IMR-90 (cell line): ENCODE data around the gene CRISPLD2. TPM values are rescaled to one million over a fixed set of nuclear protein-coding genes. Genes with fewer than 3 reads are reported as not detected.

Experiments
- ATAC-seq: fragments of 200-7000 bp; cut with Tn5 transposase; 2 replicates; pipeline ENCODE4 v1.9.1; 2020; ENCODE audit warnings: low read depth, mild to moderate bottlenecking, moderate library complexity
- BruUV-seq: library from RNA; stranded (reverse); fragments of 400-500 nt; replicated peaks from 2 replicates; lab custom pipeline; 2021; lab: Mats Ljungman, UMichigan
- CTCF ChIA-PET: fragments of 300-600 bp; formaldehyde crosslinking; extraction: SDS; loops from one replicate; lab custom pipeline; 2021; ENCODE audit warnings: antibody characterized with exemption; lab: Yijun Ruan, JAX
- POLR2A ChIA-PET: fragments of 300-600 bp; sonication (Branson Sonifier 250); formaldehyde crosslinking; loops from one replicate; lab custom pipeline; 2022; ENCODE audit warnings: antibody characterized with exemption; ENCODE audit not compliant: unreplicated experiment; lab: Charles Lee
- DNase-seq: peaks from one replicate; pipeline ENCODE4 v3.0.0; 2013
- H2AFZ ChIP-seq: replicated peaks from 2 replicates; pipeline ENCODE3; 2013; ENCODE audit warnings: low read length, mild to moderate bottlenecking; ENCODE audit not compliant: poor library complexity
- H2AK5ac ChIP-seq: 2 replicates; pipeline ENCODE4 v1.6.1; 2013; ENCODE audit warnings: low read depth, low read length, inconsistent platforms
- H2AK9ac ChIP-seq: replicated peaks from 2 replicates; pipeline ENCODE3; 2013; ENCODE audit warnings: mild to moderate bottlenecking, low read depth, low read length, moderate library complexity; ENCODE audit not compliant: poor library complexity
- H2BK120ac ChIP-seq: 2 replicates; pipeline ENCODE4 v1.6.1; 2013; ENCODE audit warnings: low read depth, low read length, inconsistent platforms
- H2BK15ac ChIP-seq: 3 replicates; pipeline ENCODE4 v1.6.1; 2013; ENCODE audit warnings: low read depth, low read length, inconsistent platforms
- H2BK20ac ChIP-seq: 2 replicates; pipeline ENCODE4 v1.6.1; 2013; ENCODE audit warnings: low read depth, mild to moderate bottlenecking, inconsistent platforms, low read length, moderate library complexity
- H2BK5ac ChIP-seq: 2 replicates; pipeline ENCODE4 v1.6.1; 2013; ENCODE audit warnings: mild to moderate bottlenecking, low read depth, low read length, inconsistent platforms; ENCODE audit not compliant: poor library complexity, severe bottlenecking
- H3K14ac ChIP-seq: replicated peaks from 2 replicates; pipeline ENCODE4 v1.6.1; 2013; ENCODE audit warnings: low read depth, low read length, inconsistent platforms
- H3K18ac ChIP-seq: 2 replicates; pipeline ENCODE4 v1.6.1; 2013; ENCODE audit warnings: low read depth, low read length, control low read depth
- H3K23ac ChIP-seq: 2 replicates; pipeline ENCODE4 v1.6.1; 2013; ENCODE audit warnings: low read depth, low read length, inconsistent platforms
- H3K27ac ChIP-seq: 2 replicates; pipeline ENCODE4 v1.5.1; 2013; ENCODE audit warnings: mild to moderate bottlenecking, control low read depth, low read length; ENCODE audit not compliant: insufficient read depth
- H3K27me3 ChIP-seq: 2 replicates; pipeline ENCODE4 v1.6.1; 2013; ENCODE audit warnings: low read length; ENCODE audit not compliant: control insufficient read depth, insufficient read depth
- H3K36me3 ChIP-seq: 2 replicates; pipeline ENCODE4 v1.6.1; 2013; ENCODE audit warnings: low read length, mixed read lengths; ENCODE audit not compliant: control insufficient read depth, insufficient read depth
- H3K4ac ChIP-seq: 2 replicates; pipeline ENCODE4 v1.6.1; 2013; ENCODE audit warnings: low read depth, low read length, inconsistent platforms
- H3K4me1 ChIP-seq: 2 replicates; pipeline ENCODE4 v1.6.1; 2013; ENCODE audit warnings: low read length, mixed read lengths; ENCODE audit not compliant: control insufficient read depth, insufficient read depth
- H3K4me2 ChIP-seq: 2 replicates; pipeline ENCODE4 v1.6.1; 2013; ENCODE audit warnings: low read depth, mild to moderate bottlenecking, control low read depth, low read length, moderate library complexity
- H3K4me3 ChIP-seq: 2 replicates; pipeline ENCODE4 v1.5.1; 2013; ENCODE audit warnings: low read depth, mild to moderate bottlenecking, control low read depth, low read length, moderate library complexity; ENCODE audit not compliant: insufficient read depth
- H3K56ac ChIP-seq: 2 replicates; pipeline ENCODE4 v1.6.1; 2013; ENCODE audit warnings: low read length, inconsistent platforms; ENCODE audit not compliant: insufficient read depth; ENCODE audit errors: extremely low read depth
- H3K79me1 ChIP-seq, 2 experiments: 2 replicates each; pipeline ENCODE4 v1.6.1; 2013; ENCODE audit warnings: low read length in 2 of 2, inconsistent platforms in 1 of 2, low read depth in 1 of 2
- H3K9ac ChIP-seq: 2 replicates; pipeline ENCODE4 v1.6.1; 2013; ENCODE audit warnings: low read depth, low read length, control low read depth
- H3K9me1 ChIP-seq: 2 replicates; pipeline ENCODE4 v1.6.1; 2013; ENCODE audit warnings: low read length, inconsistent platforms; ENCODE audit not compliant: insufficient read depth
- H3K9me3 ChIP-seq: 2 replicates; pipeline ENCODE4 v1.6.1; 2013; ENCODE audit warnings: low read length; ENCODE audit not compliant: control insufficient read depth, insufficient read depth
- H4K20me1 ChIP-seq: 2 replicates; pipeline ENCODE4 v1.6.1; 2013; ENCODE audit warnings: low read length, inconsistent platforms; ENCODE audit not compliant: insufficient read depth
- H4K5ac ChIP-seq: 2 replicates; pipeline ENCODE4 v1.6.1; 2013; ENCODE audit warnings: mild to moderate bottlenecking, low read depth, low read length, control low read depth
- H4K8ac ChIP-seq, 2 experiments: 2 replicates each; pipeline ENCODE4 v1.6.1; 2013; ENCODE audit warnings: low read depth in 2 of 2, low read length in 2 of 2, control low read depth in 1 of 2, inconsistent platforms in 1 of 2
- H4K91ac ChIP-seq: 2 replicates; pipeline ENCODE4 v1.6.1; 2013; ENCODE audit warnings: low read depth, low read length, inconsistent platforms; ENCODE audit not compliant: insufficient read depth
- ELK1 ChIP-seq: fragments of 150-350 bp; IDR thresholded peaks from 2 replicates; pipeline ENCODE4 v1.6.1; 2016; ENCODE audit warnings: low read depth, mild to moderate bottlenecking, low read length, moderate library complexity, borderline replicate concordance
- MAFK ChIP-seq: IDR thresholded peaks from 2 replicates; pipeline ENCODE4 v1.6.1; 2012; ENCODE audit warnings: low read depth, low read length, improper control_type of control experiment
- MXI1 ChIP-seq: IDR thresholded peaks from 2 replicates; pipeline ENCODE4 v1.6.1; 2012; ENCODE audit warnings: low read depth, mild to moderate bottlenecking, low read length, moderate library complexity, borderline replicate concordance
- RAD21 ChIP-seq: IDR thresholded peaks from 2 replicates; pipeline ENCODE4 v1.6.1; 2012; ENCODE audit warnings: low read length, improper control_type of control experiment
- RCOR1 ChIP-seq: IDR thresholded peaks from 2 replicates; pipeline ENCODE4 v1.6.1; 2012; ENCODE audit warnings: mild to moderate bottlenecking, low read length, improper control_type of control experiment; ENCODE audit not compliant: insufficient replicate concordance
- SMC3 ChIP-seq: fragments of 150-350 bp; IDR thresholded peaks from 2 replicates; pipeline ENCODE4 v1.6.1; 2016; ENCODE audit warnings: low read depth, mild to moderate bottlenecking, antibody characterized with exemption, low read length, moderate library complexity
- WGBS, 2 experiments: methylation state at CpG; one replicate each; pipeline versions ENCODE4 v1.1.5 to v1.1.7; 2013; ENCODE audit warnings: missing lambda C conversion rate in 2 of 2; ENCODE audit not compliant: insufficient read length in 1 of 2; ENCODE audit errors: extremely low coverage in 2 of 2; 5-methylcytosine and 5-hydroxymethylcytosine counted together
- dilution Hi-C: fragments of 300-500 bp; cut with HindIII; formaldehyde crosslinking; loops from one replicate; pipeline ENCODE4 v1.14.3; 2018; ENCODE audit warnings: low sequenced_read_pairs; ENCODE audit not compliant: unreplicated experiment
- in situ Hi-C: fragments of 300-500 bp; cut with MboI; formaldehyde crosslinking; loops from 3 replicates; pipeline ENCODE4 v1.14.3; 2019; ENCODE audit warnings: low sequenced_read_pairs, inconsistent platforms, mixed read lengths
- intact Hi-C: fragments of 100-400 bp; cut with micrococcal nuclease; formaldehyde crosslinking; loops from 2 replicates; pipeline ENCODE4 v1.10.0; 2022
- polyA plus RNA-seq, 3 experiments: library from polyadenylated mRNA; depleted of rRNA; stranded (reverse); fragments of >200 nt; gene quantifications; 2 replicates each; pipeline ENCODE4 v1.2.3, GENCODE V29; 2012; ENCODE audit warnings: low replicate concordance in 1 of 3
- total RNA-seq: library from RNA; depleted of rRNA; stranded (reverse); fragments of >200 nt; gene quantifications from 2 replicates; pipeline ENCODE4 v1.2.3, GENCODE V29; 2012
- TF ChIP-seq, protein P1 (sequence below): conservative IDR thresholded peaks from 2 replicates; pipeline ENCODE4 v1.5.1; 2012; ENCODE audit warnings: mild to moderate bottlenecking, low read depth, low read length, improper control_type of control experiment

The CRISPLD2 gene
- total and polyA plus RNA-seq, 2 of the 4 experiments (the other 2 are of a cell fraction) = 23.1 to 37.5 TPM

DNA sequence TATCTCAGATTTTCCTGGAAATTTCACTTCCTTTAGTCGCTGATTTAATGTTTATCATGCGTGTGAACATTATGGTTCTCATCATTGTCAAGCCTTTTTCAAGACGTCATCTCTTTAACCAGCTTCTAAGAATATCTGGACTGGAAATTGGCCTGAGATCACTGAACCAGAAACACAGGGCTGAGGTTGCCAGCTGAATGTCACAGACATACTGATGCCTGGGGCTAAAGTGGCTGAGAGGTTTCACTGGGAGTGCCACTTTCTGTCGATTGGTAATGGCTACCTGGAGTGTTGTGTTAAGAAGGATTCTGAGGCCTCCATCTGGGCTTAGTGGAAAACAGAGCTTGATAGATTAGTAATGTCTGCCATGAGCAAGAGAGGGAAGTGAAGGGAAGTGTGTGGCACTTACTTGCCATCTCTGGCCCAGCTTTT lies 54.2 kb downstream of the CRISPLD2 start:
- Histone ChIP-seq H3K27ac (peak overlapping the region; percentile 99; the same call in 1 of the 2 replicates), H2AFZ (peak overlapping the region; percentile 52), H3K4me1 (peaks cover 8% of the 10 kb centered on the region), H2AK9ac (no peak overlapping the region), H3K27me3 (no peaks in the 10 kb centered on the region), H3K9me1 (peaks cover 6% of the 10 kb centered on the region; the same call in 1 of the 2 replicates), H2BK20ac (peak overlapping the region; percentile 72), H3K56ac (0 out of 2 replicates have a peak overlapping the region, but pooled peaks have one; percentile 26), H3K9me3 (peaks cover 5% of the 10 kb centered on the region), H4K8ac (peak overlapping the region; percentile 62 to 86; a peak in 3 of 4 replicates), H3K23ac (peak overlapping the region; percentile 55; the same call in 1 of the 2 replicates), H3K4me2 (no peak overlapping the region; the same call in 1 of the 2 replicates), H3K36me3 (peaks cover 55% of the 10 kb centered on the region), H4K5ac (peak overlapping the region; percentile 93), H3K4ac (peak overlapping the region; percentile 80), H4K91ac (peak overlapping the region; percentile 66), H2BK15ac (peak overlapping the region; percentile 32; the same call in 1 of the 3 replicates), H2BK5ac (peak overlapping the region; percentile 82), H3K18ac (peak overlapping the region; percentile 97), H3K14ac (peak overlapping the region; percentile 49; the same call in 1 of the 2 replicates), H3K9ac (peak overlapping the region; percentile 49; the same call in 1 of the 2 replicates), H4K20me1 (no peaks in the 10 kb centered on the region), H2AK5ac (peak overlapping the region; percentile 84), H3K4me3 (no peak overlapping the region), H2BK120ac (peak overlapping the region; percentile 64), H3K79me1 (no peaks in the 10 kb centered on the region)
- ATAC-seq (no peak; the same call in 1 of the 2 replicates), DNase-seq (no peak)
- no TSS peak for BruUV-seq
- CTCF ChIA-PET = interaction anchor here (1.0 to 1.4 kb wide), 2 partner anchors 118 to 121 kb away, joined by 3 read pairs; no protein-coding TSS in a partner anchor
- WGBS, 2 experiments = 100% methylated on average over 1 of the region's 4 CpGs; no CpG with 5 or more reads in 1 of the 2 experiments
- intact Hi-C loops = loop anchor here (2.0 kb wide), 1 partner anchor 37 kb away; no protein-coding TSS in a partner anchor
- dilution Hi-C loops = no loop called here
- TF ChIP-seq SMC3 (no peak), RAD21 (no peak), RCOR1 (no peak), MXI1 (no peak), MAFK (no peak), ELK1 (no peak)
- TF ChIP-seq, protein P1, sequence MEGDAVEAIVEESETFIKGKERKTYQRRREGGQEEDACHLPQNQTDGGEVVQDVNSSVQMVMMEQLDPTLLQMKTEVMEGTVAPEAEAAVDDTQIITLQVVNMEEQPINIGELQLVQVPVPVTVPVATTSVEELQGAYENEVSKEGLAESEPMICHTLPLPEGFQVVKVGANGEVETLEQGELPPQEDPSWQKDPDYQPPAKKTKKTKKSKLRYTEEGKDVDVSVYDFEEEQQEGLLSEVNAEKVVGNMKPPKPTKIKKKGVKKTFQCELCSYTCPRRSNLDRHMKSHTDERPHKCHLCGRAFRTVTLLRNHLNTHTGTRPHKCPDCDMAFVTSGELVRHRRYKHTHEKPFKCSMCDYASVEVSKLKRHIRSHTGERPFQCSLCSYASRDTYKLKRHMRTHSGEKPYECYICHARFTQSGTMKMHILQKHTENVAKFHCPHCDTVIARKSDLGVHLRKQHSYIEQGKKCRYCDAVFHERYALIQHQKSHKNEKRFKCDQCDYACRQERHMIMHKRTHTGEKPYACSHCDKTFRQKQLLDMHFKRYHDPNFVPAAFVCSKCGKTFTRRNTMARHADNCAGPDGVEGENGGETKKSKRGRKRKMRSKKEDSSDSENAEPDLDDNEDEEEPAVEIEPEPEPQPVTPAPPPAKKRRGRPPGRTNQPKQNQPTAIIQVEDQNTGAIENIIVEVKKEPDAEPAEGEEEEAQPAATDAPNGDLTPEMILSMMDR = no peak
- POLR2A ChIA-PET = interaction anchor here (0.6 kb wide), 2 partner anchors 37 to 54 kb away, joined by 3 to 9 read pairs; no protein-coding TSS in a partner anchor
- in situ Hi-C loops = no loop called here
